Activated T-helper 9 cell treated with anti-CD3 and anti-CD28 coated beads, Interleukin-2, amount 50 U/mL, for 16 hours (primary cell): ENCODE data around the gene ALX3.
A peak's percentile ranks its signal among the peaks of the same experiment; 100 is the strongest.

Experiments used
- DNase-seq: peaks from one replicate; pipeline ENCODE4 v3.0.0-alpha.2; 2020; ENCODE audit warnings: low read depth

Gene ALX3

GRCh38 chr1:110070671-110071242 is at the start of gene ALX3:
Gene ALX3, minus strand, starts transcription at chr1:110070672. Its CDS starts 60 bp downstream, at chr1:110070612.
- DNase-seq: no peak

GRCh38 chr1:110119843-110120242 is 49.4 kb upstream of the ALX3 start:
- DNase-seq: no peak

GRCh38 chr1:110118636-110119396 is 48.3 kb upstream of the ALX3 start:
- DNase-seq: no peak

- DNase-seq: no peak
Observed at GRCh38 chr1:110114784-110115183, 44.3 kb upstream of the ALX3 start.

- DNase-seq: no peak
Observed at GRCh38 chr1:110114173-110114572, 43.7 kb upstream of the ALX3 start.

GRCh38 chr1:110113551-110113950 is 43.1 kb upstream of the ALX3 start:
- DNase-seq: no peak

- no peak for DNase-seq
Observed at GRCh38 chr1:110112656-110113055, 42.2 kb upstream of the ALX3 start.

- no peak for DNase-seq
Observed at GRCh38 chr1:110112143-110112542, 41.7 kb upstream of the ALX3 start, which contains the start of gene UBL4B. Gene UBL4B, plus strand, starts transcription at chr1:110112443. Its CDS starts 92 bp downstream, at chr1:110112535.

GRCh38 chr1:110111081-110111480 is 40.6 kb upstream of the ALX3 start:
- no peak for DNase-seq

- no peak for DNase-seq
Observed at GRCh38 chr1:110107867-110108469, 37.5 kb upstream of the ALX3 start.

GRCh38 chr1:110106013-110106941 is 35.8 kb upstream of the ALX3 start:
- DNase-seq: peak; percentile 28

- DNase-seq: no peak
Observed at GRCh38 chr1:110102081-110102480, 31.6 kb upstream of the ALX3 start.

- DNase-seq: no peak
Observed at GRCh38 chr1:110100335-110100734, 29.9 kb upstream of the ALX3 start.

- no peak for DNase-seq
Observed at GRCh38 chr1:110098222-110099026, 28.0 kb upstream of the ALX3 start.

GRCh38 chr1:110097507-110098221 is 27.2 kb upstream of the ALX3 start:
- no peak for DNase-seq

- DNase-seq: no peak
Observed at GRCh38 chr1:110094931-110095654, 24.6 kb upstream of the ALX3 start.

- DNase-seq: no peak
Observed at GRCh38 chr1:110092991-110093390, 22.5 kb upstream of the ALX3 start.

- no peak for DNase-seq
Observed at GRCh38 chr1:110091791-110092190, 21.3 kb upstream of the ALX3 start.

- DNase-seq: no peak
Observed at GRCh38 chr1:110091381-110091780, 20.9 kb upstream of the ALX3 start.
